ENCODE results near the gene PHF19.

The PHF19 gene

DNA sequence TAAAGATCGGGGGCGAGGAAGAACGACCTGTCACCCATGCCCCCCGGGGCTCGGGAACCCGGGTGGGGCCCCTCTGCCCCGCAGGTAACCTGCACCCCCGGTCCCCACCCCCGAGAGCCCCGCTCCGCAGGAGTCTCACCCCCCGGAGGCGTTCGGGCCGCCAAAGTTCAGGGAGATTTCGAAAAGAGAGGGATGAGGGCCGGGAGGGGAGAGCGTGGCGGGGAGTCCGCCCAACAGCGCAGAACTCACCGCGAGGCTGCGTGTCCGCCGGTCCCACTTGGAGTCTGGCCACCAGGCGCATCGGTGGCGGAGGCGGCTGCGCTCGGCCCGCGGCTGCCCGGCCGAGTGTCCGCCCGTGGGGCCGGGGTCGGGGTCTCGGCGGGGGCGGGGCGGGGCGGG, at the start of gene PHF19:
Gene PHF19, minus strand, starts transcription at position 347 of the 399 bp plus-strand sequence. CDS start 2,447 bp downstream, outside the sequence.
- ChIA-PET CTCF (no interaction called here), POLR2A (interaction anchor here (1.0 to 1.6 kb wide), 2 partner anchors 9 to 41 kb away, joined by 3 read pairs; no protein-coding TSS in a partner anchor)
- DNase-seq (ENCODE audit: extremely low spot score), result peak; percentile 57
- TF ChIP-seq FOXK2 (IDR thresholded peaks at IDR 0.05), result no peak
- TF ChIP-seq L3MBTL2 (conservative IDR thresholded peaks at IDR 0.05), result peak; percentile 16; the same call in 1 of the 2 replicates

DNA sequence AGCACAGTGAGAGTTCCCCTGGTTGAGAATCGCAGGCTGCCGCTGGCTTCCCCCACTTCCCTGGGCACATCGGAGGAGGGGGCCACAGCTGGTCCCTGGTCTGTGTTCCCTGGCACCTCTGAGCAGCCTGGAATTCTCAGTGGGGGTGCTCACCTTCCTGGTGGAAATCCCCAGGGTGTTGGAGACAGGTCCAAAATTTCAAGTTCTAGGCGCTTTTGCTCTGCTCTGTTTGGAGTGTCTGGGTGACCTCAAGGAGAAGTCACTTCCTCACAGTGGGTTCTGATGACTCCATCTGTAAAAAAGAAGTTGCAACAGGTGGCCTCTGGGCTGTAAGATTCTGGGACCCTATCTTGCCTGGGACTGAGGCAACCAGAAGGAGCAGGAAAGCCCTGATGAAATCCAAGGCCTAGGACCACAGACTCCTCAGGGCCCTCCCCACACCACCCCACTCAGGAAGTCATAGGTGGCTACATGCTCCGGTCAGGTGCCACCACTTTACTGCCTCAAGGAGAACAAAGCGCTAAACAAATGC, 49.5 kb upstream of the PHF19 start, which contains the start of gene TRAF1:
Gene TRAF1, minus strand, starts transcription at position 400 of the 532 bp plus-strand sequence. CDS start 721 bp downstream, outside the sequence.
- ChIA-PET CTCF (no interaction called here), POLR2A (interaction anchor here (1.7 kb wide), 1 partner anchor 58 kb away, joined by 3 read pairs; no protein-coding TSS in a partner anchor)
- DNase-seq (ENCODE audit: extremely low spot score), result no peak
- TF ChIP-seq SP1 (IDR thresholded peaks at IDR 0.05) (no peak), BHLHE40 (IDR thresholded peaks at IDR 0.05; ENCODE audit: borderline replicate concordance) (no peak), CTBP1 (IDR thresholded peaks at IDR 0.05; ENCODE audit: borderline replicate concordance) (no peak), SUZ12 (IDR thresholded peaks at IDR 0.05) (no peak), TARDBP (IDR thresholded peaks at IDR 0.05) (no peak), ELF4 (IDR thresholded peaks at IDR 0.05) (no peak), LEF1 (IDR thresholded peaks at IDR 0.05; ENCODE audit: borderline replicate concordance) (no peak), ARNT (IDR thresholded peaks at IDR 0.05) (no peak), PKNOX1 (IDR thresholded peaks at IDR 0.05) (no peak), FOXM1 (IDR thresholded peaks at IDR 0.05; ENCODE audit: borderline replicate concordance) (no peak), L3MBTL2 (conservative IDR thresholded peaks at IDR 0.05) (no peak), FOXK2 (IDR thresholded peaks at IDR 0.05) (no peak), HDGF (IDR thresholded peaks at IDR 0.05; ENCODE audit: borderline replicate concordance) (no peak), NFRKB (IDR thresholded peaks at IDR 0.05) (no peak), FOXA1 (IDR thresholded peaks at IDR 0.05) (no peak), ZNF384 (IDR thresholded peaks at IDR 0.05) (no peak)

DNA sequence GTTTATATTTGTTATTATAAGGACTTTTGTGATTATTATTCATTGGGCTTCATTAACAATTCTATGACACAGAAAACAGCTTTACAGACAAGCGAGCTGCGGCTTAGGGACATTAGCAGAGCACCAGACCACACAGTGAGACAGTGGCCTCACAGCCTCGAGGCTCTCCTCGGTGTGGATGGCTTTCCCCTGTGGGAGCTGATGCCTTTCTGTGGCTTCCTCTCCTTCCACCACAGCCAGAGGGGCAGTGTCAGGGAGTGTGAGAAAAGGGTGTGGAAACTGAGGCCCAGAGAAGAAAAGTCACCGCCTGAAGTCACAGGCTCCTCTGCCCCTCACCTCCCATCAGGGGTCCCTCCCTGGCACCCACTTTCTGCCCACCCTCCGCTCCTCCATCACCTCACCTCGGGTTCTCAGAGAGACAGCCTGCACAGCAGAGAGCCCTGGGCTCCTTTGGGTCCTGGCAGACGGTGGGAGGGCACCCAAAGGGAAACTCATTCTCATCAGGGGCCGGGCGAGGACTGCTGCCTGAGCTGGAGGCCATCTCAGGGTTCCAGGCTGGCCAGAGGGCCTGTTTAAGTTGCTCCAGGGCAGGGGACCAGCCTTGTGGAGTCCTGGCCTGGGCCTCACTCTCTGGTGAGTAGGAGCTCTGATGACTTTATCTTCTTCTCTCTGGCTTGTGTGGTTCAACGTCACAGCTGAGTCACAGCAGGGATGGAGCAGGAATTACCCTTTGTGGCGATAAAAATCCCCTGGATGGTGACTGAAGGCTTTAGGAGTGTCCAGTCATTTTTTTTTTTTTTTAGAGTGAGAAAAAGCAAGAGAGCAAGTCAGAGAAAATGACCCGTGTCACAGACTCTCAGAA, 48.8 kb upstream of the PHF19 start:
- CTCF ChIA-PET, result interaction anchor here (0.8 kb wide), 1 partner anchor 9 kb away, joined by 3 read pairs; no protein-coding TSS in a partner anchor
- TF ChIP-seq SUZ12 (IDR thresholded peaks at IDR 0.05), result no peak
- TF ChIP-seq ELF4 (IDR thresholded peaks at IDR 0.05), result no peak
- no peak for TF ChIP-seq HDGF (IDR thresholded peaks at IDR 0.05; ENCODE audit: borderline replicate concordance)
- no peak for TF ChIP-seq NFRKB (IDR thresholded peaks at IDR 0.05)
- POLR2A ChIA-PET, result interaction anchor here (1.4 to 1.7 kb wide), 2 partner anchors 57 to 132 kb away, joined by 3 read pairs; no protein-coding TSS in a partner anchor
- no peak for DNase-seq (ENCODE audit: extremely low spot score)

DNA sequence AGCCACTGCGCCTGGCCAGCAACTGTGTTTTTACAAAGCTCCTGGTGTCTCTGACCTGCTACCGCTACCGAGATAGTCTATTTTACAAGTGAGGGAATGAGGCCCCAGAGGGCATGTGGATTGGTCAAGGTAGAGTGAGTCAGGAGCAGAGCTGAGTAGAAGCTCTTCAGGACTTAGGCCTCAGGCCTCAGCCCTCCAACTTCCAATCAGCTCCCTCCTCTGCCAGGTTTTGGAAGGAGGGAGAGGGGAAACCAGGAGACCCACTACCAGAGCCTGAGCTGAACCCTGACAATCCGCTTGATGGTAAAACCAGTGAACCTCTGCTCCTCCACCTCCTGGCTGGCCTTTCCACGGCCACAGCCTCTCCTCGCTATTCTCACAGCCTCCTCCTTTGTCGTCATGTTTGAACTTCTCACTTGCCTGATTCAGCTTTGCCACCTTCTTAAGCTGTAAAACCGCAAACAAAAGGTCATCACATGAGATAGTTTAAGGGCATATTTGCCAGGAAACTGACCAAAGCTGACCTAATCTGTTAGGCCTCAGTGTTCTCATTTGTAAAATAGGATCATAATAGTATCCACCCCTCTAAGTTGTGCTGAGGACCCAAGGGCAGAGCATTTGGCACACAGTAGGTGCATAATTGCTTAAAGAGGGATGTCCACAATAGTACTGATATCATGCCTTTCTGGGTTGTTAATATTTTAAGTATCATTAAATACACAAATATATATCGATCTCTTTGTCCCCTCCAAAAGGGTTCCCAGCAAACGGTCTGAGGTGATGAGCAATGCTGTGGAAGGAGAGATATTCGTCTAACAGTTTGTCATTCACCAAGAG, 47.9 kb upstream of the PHF19 start:
- DNase-seq (ENCODE audit: extremely low spot score), result no peak
- ChIA-PET POLR2A (interaction anchor here (1.4 to 1.7 kb wide), 2 partner anchors 56 to 131 kb away, joined by 3 read pairs; no protein-coding TSS in a partner anchor), CTCF (interaction anchor here (0.8 kb wide), 1 partner anchor 8 kb away, joined by 3 read pairs; no protein-coding TSS in a partner anchor)
- no peak for TF ChIP-seq SP1 (IDR thresholded peaks at IDR 0.05)
- no peak for TF ChIP-seq FOXA1 (IDR thresholded peaks at IDR 0.05)
- no peak for TF ChIP-seq NFRKB (IDR thresholded peaks at IDR 0.05)
- no peak for TF ChIP-seq L3MBTL2 (conservative IDR thresholded peaks at IDR 0.05)
- TF ChIP-seq BHLHE40 (IDR thresholded peaks at IDR 0.05; ENCODE audit: borderline replicate concordance), result no peak
- no peak for TF ChIP-seq ELF4 (IDR thresholded peaks at IDR 0.05)
- no peak for TF ChIP-seq PKNOX1 (IDR thresholded peaks at IDR 0.05)
- TF ChIP-seq ZNF384 (IDR thresholded peaks at IDR 0.05), result no peak

DNA sequence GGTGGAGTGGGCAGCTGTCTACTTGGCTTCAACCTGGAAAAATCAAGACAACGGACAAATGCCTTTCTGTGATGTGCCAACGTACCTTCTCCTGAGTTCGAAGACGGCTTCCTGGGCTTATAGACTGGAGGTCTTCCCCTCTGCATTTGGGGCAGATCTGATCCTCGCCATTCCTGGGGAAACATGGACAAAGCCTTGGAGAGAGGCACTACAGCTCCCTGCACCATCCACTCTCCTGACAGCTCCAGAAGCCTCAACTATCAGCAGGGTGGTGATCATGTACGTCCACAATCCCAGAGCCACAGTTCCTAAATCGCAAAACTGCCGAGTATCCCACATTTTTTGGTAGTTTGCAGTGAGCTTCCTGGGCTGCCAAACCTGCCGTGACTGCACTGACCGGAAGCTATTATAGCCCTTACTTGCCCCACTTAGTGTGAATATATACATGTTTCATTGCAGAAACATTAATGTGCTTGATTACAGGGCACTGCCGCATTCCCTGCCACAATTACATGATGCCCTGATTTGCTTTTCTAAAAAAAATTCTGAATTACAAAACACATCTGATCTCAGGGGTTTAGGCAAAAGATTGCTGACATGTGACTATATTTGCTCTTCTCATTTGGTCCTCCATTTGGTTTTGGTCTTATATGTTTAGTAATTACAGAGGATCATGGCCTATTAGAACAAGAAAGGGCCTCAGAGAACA, 46.8 kb upstream of the PHF19 start:
- CTCF ChIA-PET, result no interaction called here
- TF ChIP-seq FOXM1 (IDR thresholded peaks at IDR 0.05; ENCODE audit: borderline replicate concordance) (no peak), ARNT (IDR thresholded peaks at IDR 0.05) (no peak), ELF4 (IDR thresholded peaks at IDR 0.05) (no peak), LEF1 (IDR thresholded peaks at IDR 0.05; ENCODE audit: borderline replicate concordance) (no peak), FOXA1 (IDR thresholded peaks at IDR 0.05) (no peak), TARDBP (IDR thresholded peaks at IDR 0.05) (no peak), FOXK2 (IDR thresholded peaks at IDR 0.05) (no peak), HDGF (IDR thresholded peaks at IDR 0.05; ENCODE audit: borderline replicate concordance) (no peak), NFRKB (IDR thresholded peaks at IDR 0.05) (no peak), SUZ12 (IDR thresholded peaks at IDR 0.05) (no peak), PKNOX1 (IDR thresholded peaks at IDR 0.05) (no peak), SP1 (IDR thresholded peaks at IDR 0.05) (no peak), L3MBTL2 (conservative IDR thresholded peaks at IDR 0.05) (no peak), ZNF384 (IDR thresholded peaks at IDR 0.05) (no peak), BHLHE40 (IDR thresholded peaks at IDR 0.05; ENCODE audit: borderline replicate concordance) (no peak), CTBP1 (IDR thresholded peaks at IDR 0.05; ENCODE audit: borderline replicate concordance) (no peak)
- POLR2A ChIA-PET, result interaction anchor here (1.4 kb wide), 1 partner anchor 130 kb away, joined by 3 read pairs; no protein-coding TSS in a partner anchor
- no peak for DNase-seq (ENCODE audit: extremely low spot score)

Measured in HEK293T (cell line).